ENCODE measurements around the gene RNF151. TPM values are rescaled to one million over a fixed set of nuclear protein-coding genes. Genes with fewer than 3 reads are reported as not detected.

Gene RNF151
- total and polyA plus RNA-seq, 2 of the 13 experiments (the other 11 are each of a cell fraction or from before 2014, with no cell fraction given) = not detected

DNA sequence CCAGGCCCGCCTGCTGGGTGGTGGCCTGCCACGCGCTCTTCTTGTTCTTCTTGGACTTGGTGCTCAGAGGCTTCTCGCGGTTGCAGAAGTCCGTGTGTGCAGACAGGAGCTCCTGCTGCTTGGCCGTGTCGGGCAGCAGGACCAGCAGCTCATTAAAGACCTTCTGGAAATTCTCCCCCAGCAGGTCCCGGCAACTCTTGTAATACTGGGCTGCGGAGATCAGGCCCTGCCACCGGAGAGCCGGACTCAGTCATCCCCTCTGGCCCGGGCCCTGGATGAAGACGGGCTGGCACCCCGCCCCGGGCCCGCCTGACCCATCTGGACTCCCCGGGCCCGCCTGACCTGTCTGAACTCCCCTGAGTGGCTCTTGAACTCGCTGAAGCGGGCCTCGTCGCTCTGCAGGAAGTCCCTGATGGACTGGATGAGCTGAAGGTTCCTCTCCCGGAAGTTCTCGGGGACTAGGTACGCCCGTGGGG lies 31.7 kb downstream of the RNF151 start:
- H4K20me1 ChIP-seq (ENCODE audit: insufficient read depth, low read length) = peaks cover 3% of the 10 kb centered on the region; the same call in 1 of the 2 replicates
- no peak overlapping the region for H3K4me3 ChIP-seq (replicated peaks in 1 of 3; ENCODE audit: insufficient read depth in 1 of 3, low read depth in 2 of 3, low read length in 3 of 3)
- H2AFZ ChIP-seq (ENCODE audit: low read length) = no peak overlapping the region
- ATAC-seq (no peak), DNase-seq (ENCODE audit: low spot score) (no peak), FAIRE-seq (no peak)
- H3K27ac ChIP-seq (ENCODE audit: extremely low read length, insufficient read depth, low read length) = no peak overlapping the region
- H3K9ac ChIP-seq (ENCODE audit: insufficient read depth, low read depth, low read length) = no peak overlapping the region
- intact Hi-C loops (cut with micrococcal nuclease; ENCODE audit: unreplicated experiment) (no loop called here), in situ Hi-C loops (cut with HindIII; ENCODE audit: extremely low pct_ligation_motif_present, low pct_unique_long_range_greater_than_20kb) (no loop called here)
- H3K4me2 ChIP-seq (ENCODE audit: low read depth, low read length) = no peak overlapping the region
- H3K4me1 ChIP-seq (ENCODE audit: insufficient read depth, low read length) = peaks cover 10% of the 10 kb centered on the region
- no peak for TF ChIP-seq ZNF253 (CRISPR knock-in tag; IDR thresholded peaks at IDR 0.05; ENCODE audit: borderline replicate concordance)
- no peak for TF ChIP-seq ZNF589 (CRISPR knock-in tag; conservative IDR thresholded peaks at IDR 0.05)
- TF ChIP-seq, protein P1, sequence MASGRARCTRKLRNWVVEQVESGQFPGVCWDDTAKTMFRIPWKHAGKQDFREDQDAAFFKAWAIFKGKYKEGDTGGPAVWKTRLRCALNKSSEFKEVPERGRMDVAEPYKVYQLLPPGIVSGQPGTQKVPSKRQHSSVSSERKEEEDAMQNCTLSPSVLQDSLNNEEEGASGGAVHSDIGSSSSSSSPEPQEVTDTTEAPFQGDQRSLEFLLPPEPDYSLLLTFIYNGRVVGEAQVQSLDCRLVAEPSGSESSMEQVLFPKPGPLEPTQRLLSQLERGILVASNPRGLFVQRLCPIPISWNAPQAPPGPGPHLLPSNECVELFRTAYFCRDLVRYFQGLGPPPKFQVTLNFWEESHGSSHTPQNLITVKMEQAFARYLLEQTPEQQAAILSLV (CRISPR knock-in tag; IDR thresholded peaks at IDR 0.05; ENCODE audit: borderline replicate concordance) = no peak
- no peak for TF ChIP-seq ZNF207 (IDR thresholded peaks at IDR 0.05; ENCODE audit: borderline replicate concordance)
- TF ChIP-seq ZNF788 (CRISPR knock-in tag; IDR thresholded peaks at IDR 0.05; ENCODE audit: borderline replicate concordance) = no peak
- no peak for TF ChIP-seq HNRNPL (IDR thresholded peaks at IDR 0.05; ENCODE audit: low read depth, low read length)
- no peak for TF ChIP-seq ZNF296 (CRISPR knock-in tag; conservative IDR thresholded peaks at IDR 0.05)
- TF ChIP-seq WIZ (CRISPR knock-in tag; IDR thresholded peaks at IDR 0.05) = no peak
- no peak for TF ChIP-seq ERF (CRISPR knock-in tag; IDR thresholded peaks at IDR 0.05)
- TF ChIP-seq, protein P2, sequence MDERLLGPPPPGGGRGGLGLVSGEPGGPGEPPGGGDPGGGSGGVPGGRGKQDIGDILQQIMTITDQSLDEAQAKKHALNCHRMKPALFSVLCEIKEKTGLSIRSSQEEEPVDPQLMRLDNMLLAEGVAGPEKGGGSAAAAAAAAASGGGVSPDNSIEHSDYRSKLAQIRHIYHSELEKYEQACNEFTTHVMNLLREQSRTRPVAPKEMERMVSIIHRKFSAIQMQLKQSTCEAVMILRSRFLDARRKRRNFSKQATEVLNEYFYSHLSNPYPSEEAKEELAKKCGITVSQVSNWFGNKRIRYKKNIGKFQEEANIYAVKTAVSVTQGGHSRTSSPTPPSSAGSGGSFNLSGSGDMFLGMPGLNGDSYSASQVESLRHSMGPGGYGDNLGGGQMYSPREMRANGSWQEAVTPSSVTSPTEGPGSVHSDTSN (CRISPR knock-in tag; IDR thresholded peaks at IDR 0.05) = no peak
- no peak for TF ChIP-seq ZNF335 (CRISPR knock-in tag; IDR thresholded peaks at IDR 0.05)
- H3K36me3 ChIP-seq (replicated peaks in 1 of 2; ENCODE audit: control insufficient read depth in 1 of 2, insufficient read depth in 2 of 2, low read length in 2 of 2) = peaks cover 29 to 44% of the 10 kb centered on the region in 2 experiments
- POLR2A ChIA-PET = interaction anchor here (2.3 kb wide), 1 partner anchor 34 kb away, joined by 6 read pairs; the partner anchor contains the start of gene RPS2
- H3K9me3 ChIP-seq (ENCODE audit: low read length) = no peaks in the 10 kb centered on the region
- no peaks in the 10 kb centered on the region for H3K79me2 ChIP-seq (ENCODE audit: insufficient read depth, low read length)
- CTCF ChIA-PET (ENCODE audit: low intra/inter-chr PET ratio, low total read pairs) = no interaction called here
- no TSS peak for BruUV-seq (replicated peaks)
- WGBS (ENCODE audit: low lambda C conversion rate) = 96% methylated on average over 7 of the region's 27 CpGs
- H3K27me3 ChIP-seq (ENCODE audit: control insufficient read depth in 1 of 2, insufficient read depth in 2 of 2, low read length in 2 of 2) = no peaks in the 10 kb centered on the region

Data from HepG2 (cell line).